ENCODE data around the gene SEMA4D.

The SEMA4D gene

GRCh38 chr9:89462817-89463683 lies 34.9 kb downstream of the SEMA4D start:
- DNase-seq: no peak

GRCh38 chr9:89462199-89462598 lies 35.7 kb downstream of the SEMA4D start:
- DNase-seq: no peak

- no peak for DNase-seq
Measured at GRCh38 chr9:89461265-89461664, 36.6 kb downstream of the SEMA4D start.

GRCh38 chr9:89460551-89460950 lies 37.4 kb downstream of the SEMA4D start:
- DNase-seq: no peak

GRCh38 chr9:89458768-89459496 lies 39.0 kb downstream of the SEMA4D start:
- DNase-seq: no peak

- DNase-seq: no peak
Measured at GRCh38 chr9:89457376-89457855, 40.5 kb downstream of the SEMA4D start.

GRCh38 chr9:89455356-89455824 lies 42.5 kb downstream of the SEMA4D start:
- no peak for DNase-seq

GRCh38 chr9:89454498-89455355 lies 43.2 kb downstream of the SEMA4D start:
- no peak for DNase-seq

- DNase-seq: no peak
Measured at GRCh38 chr9:89453452-89453851, 44.5 kb downstream of the SEMA4D start.

- DNase-seq: no peak
Measured at GRCh38 chr9:89452561-89452960, 45.4 kb downstream of the SEMA4D start.

GRCh38 chr9:89450213-89450612 lies 47.7 kb downstream of the SEMA4D start:
- DNase-seq: no peak

- DNase-seq: no peak
Measured at GRCh38 chr9:89449261-89449671, 48.6 kb downstream of the SEMA4D start.

- DNase-seq: no peak
Measured at GRCh38 chr9:89448821-89449220, 49.1 kb downstream of the SEMA4D start.

- DNase-seq: no peak
Measured at GRCh38 chr9:89448381-89448780, 49.5 kb downstream of the SEMA4D start.

- DNase-seq: no peak
Measured at GRCh38 chr9:89447416-89447815, 50.5 kb downstream of the SEMA4D start.

GRCh38 chr9:89446961-89447310 lies 51.0 kb downstream of the SEMA4D start:
- no peak for DNase-seq

- DNase-seq: no peak
Measured at GRCh38 chr9:89446261-89446960, 51.5 kb downstream of the SEMA4D start.

- no peak for DNase-seq
Measured at GRCh38 chr9:89445801-89446251, 52.1 kb downstream of the SEMA4D start.

GRCh38 chr9:89444925-89445765 lies 52.8 kb downstream of the SEMA4D start:
- no peak for DNase-seq

GRCh38 chr9:89444274-89444673 lies 53.6 kb downstream of the SEMA4D start:
- no peak for DNase-seq
